Measurements from ENCODE around the gene MAMDC4.
"Not testable (repeated sequence)": the region's sequence is repeated elsewhere in the genome, so short reads cannot be mapped to it uniquely, and the experiment has no call there.

Gene MAMDC4

GRCh38 chr9:136842380-136842948 lies 9.7 kb upstream of the MAMDC4 start, which contains the start of gene AJM1:
Gene AJM1 (plus strand): TSS chr9:136842478. CDS start chr9:136844415, 1,937 bp downstream.
- POLR2A ChIA-PET: interaction anchor here (0.6 to 3.7 kb wide), 11 partner anchors 16 to 381 kb away, joined by 3 to 17 read pairs (median 3); partner anchors contain the start of genes CLIC3, RABL6 and TRAF2
- peak within 1 kb of the TSS; percentile 3; the same call in 1 of the 2 replicates for H3K27ac ChIP-seq (ENCODE audit: extremely low read depth, low read depth, low read length)
- TF ChIP-seq WT1 (tag by site-specific recombination; IDR thresholded peaks at IDR 0.05) (peak; percentile 33; the same call in 1 of the 2 replicates), ZNF394 (tag by site-specific recombination; IDR thresholded peaks at IDR 0.05; ENCODE audit: borderline replicate concordance) (peak; percentile 65), ZBTB20 (tag by site-specific recombination; IDR thresholded peaks at IDR 0.05) (peak; percentile 58; the same call in 1 of the 2 replicates), KLF8 (tag by site-specific recombination; IDR thresholded peaks at IDR 0.05) (peak; percentile 90), KLF9 (tag by site-specific recombination; IDR thresholded peaks at IDR 0.05; ENCODE audit: low read depth) (peak; percentile 62), ZFP69B (tag by site-specific recombination; IDR thresholded peaks at IDR 0.05) (peak; percentile 92), ZEB2 (tag by site-specific recombination; IDR thresholded peaks at IDR 0.05) (peak; percentile 81; the same call in 1 of the 2 replicates), ZNF391 (tag by site-specific recombination; IDR thresholded peaks at IDR 0.05; ENCODE audit: borderline replicate concordance, low read depth) (peak; percentile 44; the same call in 1 of the 2 replicates), ZNF341 (tag by site-specific recombination; IDR thresholded peaks at IDR 0.05; ENCODE audit: low read depth) (peak; percentile 78), SP3 (tag by site-specific recombination; IDR thresholded peaks at IDR 0.05) (peak; percentile 36; the same call in 1 of the 2 replicates), CTCF (tag by site-specific recombination; IDR thresholded peaks at IDR 0.05) (peak; percentile 94), ZSCAN30 (tag by site-specific recombination; IDR thresholded peaks at IDR 0.05) (peak; percentile 74), ZNF501 (tag by site-specific recombination; IDR thresholded peaks at IDR 0.05) (peak; percentile 77; the same call in 1 of the 2 replicates), ZNF2 (tag by site-specific recombination; IDR thresholded peaks at IDR 0.05) (peak; percentile 73; the same call in 1 of the 2 replicates), BCL11B (tag by site-specific recombination; IDR thresholded peaks at IDR 0.05; ENCODE audit: low read depth) (peak; percentile 18), SP2 (tag by site-specific recombination; IDR thresholded peaks at IDR 0.05) (peak; percentile 56; the same call in 1 of the 2 replicates), ZBTB48 (tag by site-specific recombination; IDR thresholded peaks at IDR 0.05) (peak; percentile 89), KLF16 (tag by site-specific recombination; IDR thresholded peaks at IDR 0.05) (0 out of 2 replicates have a peak, but pooled peaks have one; percentile 51), HIC1 (tag by site-specific recombination; IDR thresholded peaks at IDR 0.05) (peak; percentile 73; the same call in 1 of the 2 replicates)
- TF ChIP-seq, protein P1, sequence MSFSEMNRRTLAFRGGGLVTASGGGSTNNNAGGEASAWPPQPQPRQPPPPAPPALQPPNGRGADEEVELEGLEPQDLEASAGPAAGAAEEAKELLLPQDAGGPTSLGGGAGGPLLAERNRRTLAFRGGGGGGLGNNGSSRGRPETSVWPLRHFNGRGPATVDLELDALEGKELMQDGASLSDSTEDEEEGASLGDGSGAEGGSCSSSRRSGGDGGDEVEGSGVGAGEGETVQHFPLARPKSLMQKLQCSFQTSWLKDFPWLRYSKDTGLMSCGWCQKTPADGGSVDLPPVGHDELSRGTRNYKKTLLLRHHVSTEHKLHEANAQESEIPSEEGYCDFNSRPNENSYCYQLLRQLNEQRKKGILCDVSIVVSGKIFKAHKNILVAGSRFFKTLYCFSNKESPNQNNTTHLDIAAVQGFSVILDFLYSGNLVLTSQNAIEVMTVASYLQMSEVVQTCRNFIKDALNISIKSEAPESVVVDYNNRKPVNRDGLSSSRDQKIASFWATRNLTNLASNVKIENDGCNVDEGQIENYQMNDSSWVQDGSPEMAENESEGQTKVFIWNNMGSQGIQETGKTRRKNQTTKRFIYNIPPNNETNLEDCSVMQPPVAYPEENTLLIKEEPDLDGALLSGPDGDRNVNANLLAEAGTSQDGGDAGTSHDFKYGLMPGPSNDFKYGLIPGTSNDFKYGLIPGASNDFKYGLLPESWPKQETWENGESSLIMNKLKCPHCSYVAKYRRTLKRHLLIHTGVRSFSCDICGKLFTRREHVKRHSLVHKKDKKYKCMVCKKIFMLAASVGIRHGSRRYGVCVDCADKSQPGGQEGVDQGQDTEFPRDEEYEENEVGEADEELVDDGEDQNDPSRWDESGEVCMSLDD (tag by site-specific recombination; IDR thresholded peaks at IDR 0.05): 0 out of 2 replicates have a peak, but pooled peaks have one; percentile 77
- TF ChIP-seq, protein P2, sequence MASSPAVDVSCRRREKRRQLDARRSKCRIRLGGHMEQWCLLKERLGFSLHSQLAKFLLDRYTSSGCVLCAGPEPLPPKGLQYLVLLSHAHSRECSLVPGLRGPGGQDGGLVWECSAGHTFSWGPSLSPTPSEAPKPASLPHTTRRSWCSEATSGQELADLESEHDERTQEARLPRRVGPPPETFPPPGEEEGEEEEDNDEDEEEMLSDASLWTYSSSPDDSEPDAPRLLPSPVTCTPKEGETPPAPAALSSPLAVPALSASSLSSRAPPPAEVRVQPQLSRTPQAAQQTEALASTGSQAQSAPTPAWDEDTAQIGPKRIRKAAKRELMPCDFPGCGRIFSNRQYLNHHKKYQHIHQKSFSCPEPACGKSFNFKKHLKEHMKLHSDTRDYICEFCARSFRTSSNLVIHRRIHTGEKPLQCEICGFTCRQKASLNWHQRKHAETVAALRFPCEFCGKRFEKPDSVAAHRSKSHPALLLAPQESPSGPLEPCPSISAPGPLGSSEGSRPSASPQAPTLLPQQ (tag by site-specific recombination; IDR thresholded peaks at IDR 0.05): peak; percentile 94
- TF ChIP-seq, protein P3, sequence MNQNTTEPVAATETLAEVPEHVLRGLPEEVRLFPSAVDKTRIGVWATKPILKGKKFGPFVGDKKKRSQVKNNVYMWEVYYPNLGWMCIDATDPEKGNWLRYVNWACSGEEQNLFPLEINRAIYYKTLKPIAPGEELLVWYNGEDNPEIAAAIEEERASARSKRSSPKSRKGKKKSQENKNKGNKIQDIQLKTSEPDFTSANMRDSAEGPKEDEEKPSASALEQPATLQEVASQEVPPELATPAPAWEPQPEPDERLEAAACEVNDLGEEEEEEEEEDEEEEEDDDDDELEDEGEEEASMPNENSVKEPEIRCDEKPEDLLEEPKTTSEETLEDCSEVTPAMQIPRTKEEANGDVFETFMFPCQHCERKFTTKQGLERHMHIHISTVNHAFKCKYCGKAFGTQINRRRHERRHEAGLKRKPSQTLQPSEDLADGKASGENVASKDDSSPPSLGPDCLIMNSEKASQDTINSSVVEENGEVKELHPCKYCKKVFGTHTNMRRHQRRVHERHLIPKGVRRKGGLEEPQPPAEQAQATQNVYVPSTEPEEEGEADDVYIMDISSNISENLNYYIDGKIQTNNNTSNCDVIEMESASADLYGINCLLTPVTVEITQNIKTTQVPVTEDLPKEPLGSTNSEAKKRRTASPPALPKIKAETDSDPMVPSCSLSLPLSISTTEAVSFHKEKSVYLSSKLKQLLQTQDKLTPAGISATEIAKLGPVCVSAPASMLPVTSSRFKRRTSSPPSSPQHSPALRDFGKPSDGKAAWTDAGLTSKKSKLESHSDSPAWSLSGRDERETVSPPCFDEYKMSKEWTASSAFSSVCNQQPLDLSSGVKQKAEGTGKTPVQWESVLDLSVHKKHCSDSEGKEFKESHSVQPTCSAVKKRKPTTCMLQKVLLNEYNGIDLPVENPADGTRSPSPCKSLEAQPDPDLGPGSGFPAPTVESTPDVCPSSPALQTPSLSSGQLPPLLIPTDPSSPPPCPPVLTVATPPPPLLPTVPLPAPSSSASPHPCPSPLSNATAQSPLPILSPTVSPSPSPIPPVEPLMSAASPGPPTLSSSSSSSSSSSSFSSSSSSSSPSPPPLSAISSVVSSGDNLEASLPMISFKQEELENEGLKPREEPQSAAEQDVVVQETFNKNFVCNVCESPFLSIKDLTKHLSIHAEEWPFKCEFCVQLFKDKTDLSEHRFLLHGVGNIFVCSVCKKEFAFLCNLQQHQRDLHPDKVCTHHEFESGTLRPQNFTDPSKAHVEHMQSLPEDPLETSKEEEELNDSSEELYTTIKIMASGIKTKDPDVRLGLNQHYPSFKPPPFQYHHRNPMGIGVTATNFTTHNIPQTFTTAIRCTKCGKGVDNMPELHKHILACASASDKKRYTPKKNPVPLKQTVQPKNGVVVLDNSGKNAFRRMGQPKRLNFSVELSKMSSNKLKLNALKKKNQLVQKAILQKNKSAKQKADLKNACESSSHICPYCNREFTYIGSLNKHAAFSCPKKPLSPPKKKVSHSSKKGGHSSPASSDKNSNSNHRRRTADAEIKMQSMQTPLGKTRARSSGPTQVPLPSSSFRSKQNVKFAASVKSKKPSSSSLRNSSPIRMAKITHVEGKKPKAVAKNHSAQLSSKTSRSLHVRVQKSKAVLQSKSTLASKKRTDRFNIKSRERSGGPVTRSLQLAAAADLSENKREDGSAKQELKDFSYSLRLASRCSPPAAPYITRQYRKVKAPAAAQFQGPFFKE (tag by site-specific recombination; IDR thresholded peaks at IDR 0.05; ENCODE audit: borderline replicate concordance): 0 out of 2 replicates have a peak, but pooled peaks have one; percentile 19

More at GRCh38 chr9:136842380-136842948, 9.7 kb upstream of the MAMDC4 start, which contains the start of gene AJM1:
- not testable (repeated sequence) for H3K9me3 ChIP-seq (ENCODE audit: control insufficient read depth, insufficient read depth, low read depth, low read length); H3K4me1 ChIP-seq (ENCODE audit: control insufficient read depth, insufficient read depth, low read length)
- Histone ChIP-seq H3K36me3 (ENCODE audit: control insufficient read depth in 2 of 2, insufficient read depth in 1 of 2, low read length in 2 of 2) (peaks cover 0 to 31% of the 10 kb centered on the region in 2 experiments; a peak in 1 of 3 replicates), H3K4me3 (ENCODE audit: low read depth, low read length) (peak within 1 kb of the TSS; percentile 33)
- CTCF ChIA-PET: interaction anchor here (0.6 to 3.6 kb wide), 40 partner anchors 9 to 1405 kb away, joined by 3 to 27 read pairs (median 4); partner anchors contain the start of genes C8G, LCN15, MAMDC4 and TMEM141
